ENCODE data around the gene PACSIN1. TPM values are rescaled to one million over a fixed set of nuclear protein-coding genes. Genes with fewer than 3 reads are reported as not detected.

Gene PACSIN1
- total RNA-seq, 1 experiment from 2014 or later = not detected

- DNase-seq (ENCODE audit: low read depth) = no peak
- in situ Hi-C loops (cut with HindIII; ENCODE audit: low pct_unique_long_range_greater_than_20kb, low sequenced_read_pairs) = no loop called here
These were observed 117.6 kb downstream of the PACSIN1 start for GRCh38 chr6:34583461-34583860.

DNA sequence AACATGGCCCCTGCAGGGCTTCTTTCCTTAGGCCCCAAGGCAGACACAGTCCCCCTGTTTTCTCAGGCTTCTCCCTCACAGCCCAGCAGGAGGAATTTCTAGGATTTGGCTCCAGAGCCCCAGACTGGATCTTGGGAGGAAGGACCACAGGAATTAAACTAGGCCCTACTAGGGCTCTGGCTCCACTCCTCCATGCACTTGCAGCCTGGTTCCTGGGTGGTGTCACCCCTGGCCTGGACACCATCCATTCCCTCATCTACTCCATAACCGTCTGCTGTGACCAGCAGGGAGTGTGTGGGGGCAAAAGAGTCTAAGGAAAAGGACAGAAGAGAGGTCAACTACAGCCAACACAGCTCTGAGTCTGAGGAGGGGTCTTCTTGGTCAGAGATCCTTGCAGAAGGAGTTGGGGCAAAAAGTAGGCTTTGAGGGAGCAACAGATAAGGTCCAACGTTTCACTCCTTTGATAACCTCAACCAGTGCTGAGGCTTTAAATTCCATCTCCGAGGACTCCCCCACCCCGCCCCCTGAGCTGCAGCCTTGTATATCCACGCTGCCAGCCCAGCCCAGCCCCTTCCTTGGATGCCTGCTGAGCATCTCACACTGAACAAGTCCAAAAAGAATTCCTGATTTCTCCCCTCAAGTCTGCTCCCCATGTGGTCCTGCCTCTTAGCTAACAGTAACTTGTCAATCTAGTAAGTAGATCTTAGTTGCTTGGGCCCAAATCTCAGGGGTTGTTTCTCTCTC is 118.2 kb downstream of the PACSIN1 start:
- DNase-seq (ENCODE audit: low read depth) = no peak
- in situ Hi-C loops (cut with HindIII; ENCODE audit: low pct_unique_long_range_greater_than_20kb, low sequenced_read_pairs) = no loop called here

- in situ Hi-C loops (cut with HindIII; ENCODE audit: low pct_unique_long_range_greater_than_20kb, low sequenced_read_pairs) = no loop called here
- DNase-seq (ENCODE audit: low read depth) = no peak
These were observed 118.8 kb downstream of the PACSIN1 start for GRCh38 chr6:34584694-34585093.

Other genes starting within 250 kb of the PACSIN1 start
- gene HMGA1, start 229.2 kb upstream of the PACSIN1 start, total RNA-seq (2014; rRNA removed; shearing (Covaris generic); ENCODE audit: low replicate concordance) = 217 and 265 TPM in 2 replicates
- 57.0 and 64.2 TPM in 2 replicates for gene SMIM29, start 217.1 kb upstream of the PACSIN1 start, total RNA-seq (2014; rRNA removed; shearing (Covaris generic); ENCODE audit: low replicate concordance)
- gene NUDT3, start 73.4 kb upstream of the PACSIN1 start, total RNA-seq (2014; rRNA removed; shearing (Covaris generic); ENCODE audit: low replicate concordance) = 6.7 and 7.2 TPM in 2 replicates
- gene RPS10, start 40.0 kb upstream of the PACSIN1 start, total RNA-seq (2014; rRNA removed; shearing (Covaris generic); ENCODE audit: low replicate concordance) = 2,697 and 2,797 TPM in 2 replicates
- gene SPDEF, start 90.3 kb downstream of the PACSIN1 start, total RNA-seq (2014; rRNA removed; shearing (Covaris generic); ENCODE audit: low replicate concordance) = 0.24 TPM in 1 of 2 replicates, not detected in the other
- 46.1 and 54.5 TPM in 2 replicates for gene ILRUN, start 230.7 kb downstream of the PACSIN1 start, total RNA-seq (2014; rRNA removed; shearing (Covaris generic); ENCODE audit: low replicate concordance)

Measured in Caki2 (cell line).